ENCODE results near the gene APMAP.

GRCh38 chr20:25011261-25011660, 18.7 kb upstream of the APMAP start:
- no peak for TF ChIP-seq CTCF (IDR thresholded peaks at IDR 0.05)
- TF ChIP-seq EZH2 (IDR thresholded peaks at IDR 0.05), result no peak

Measured in neural progenitor cell (in vitro differentiated cells).